Tibial nerve (tissue), 4 donors: ENCODE measurements around the gene RNF151. TPM values are rescaled to one million over a fixed set of nuclear protein-coding genes. Genes with fewer than 3 reads are reported as not detected.
"Not testable (repeated sequence)": the region's sequence is repeated elsewhere in the genome, so short reads cannot be mapped to it uniquely, and the experiment has no call there.

Experiments
- DNase-seq, 2 donors: peaks; one replicate each; pipeline ENCODE4 v3.0.0-alpha.2; 2019; ENCODE audit warnings: low spot score in 2 of 2
- H3K27ac ChIP-seq, 4 donors: fragments of 200-600 bp; sonication (generic) in 3 of 4; one replicate each; pipeline ENCODE4 v1.5.1; 2017 to 2019; ENCODE audit warnings: mild to moderate bottlenecking in 1 of 4
- H3K27me3 ChIP-seq, 2 donors: fragments of 200-600 bp; sonication (generic) in 1 of 2; one replicate each; pipeline versions ENCODE4 v1.5.1 to v1.6.0; 2017 to 2019
- H3K36me3 ChIP-seq, 3 donors: fragments of 200-600 bp; sonication (generic); one replicate each; pipeline ENCODE4 v1.5.1; 2018 to 2019
- H3K4me1 ChIP-seq, 4 donors: fragments of 200-600 bp; sonication (generic) in 3 of 4; one replicate each; pipeline ENCODE4 v1.5.1; 2017 to 2019
- H3K4me3 ChIP-seq, 4 donors: fragments of 200-600 bp; sonication (generic) in 3 of 4; one replicate each; pipeline ENCODE4 v1.5.1; 2017 to 2019; ENCODE audit warnings: mild to moderate bottlenecking in 1 of 4, moderate library complexity in 1 of 4
- H3K9me3 ChIP-seq, 4 donors: fragments of 200-600 bp; sonication (generic) in 3 of 4; one replicate each; pipeline ENCODE4 v1.5.1; 2017 to 2019
- CTCF ChIP-seq, 5 experiments: fragments of 200-600 bp in 3 of 5; fragments of 450-650 bp in 2 of 5; sonication (generic) in 3 of 5; IDR thresholded peaks; one replicate each; pipeline ENCODE4 v1.5.1; 2016 to 2019; ENCODE audit warnings: antibody characterized with exemption in 5 of 5, mild to moderate bottlenecking in 3 of 5, moderate library complexity in 2 of 5
- EP300 ChIP-seq, 2 donors: sonication (generic); formaldehyde crosslinking; IDR thresholded peaks; one replicate each; pipeline ENCODE4 v1.6.1; 2017; ENCODE audit warnings: antibody characterized with exemption in 2 of 2, mild to moderate bottlenecking in 1 of 2
- POLR2A ChIP-seq, 2 donors: fragments of 450-650 bp; IDR thresholded peaks; one replicate each; pipeline ENCODE4 v1.6.1; 2017; ENCODE audit warnings: antibody characterized with exemption in 2 of 2, mild to moderate bottlenecking in 2 of 2, moderate library complexity in 2 of 2
- WGBS, 2 donors: methylation state at CpG; one replicate each; pipeline ENCODE4 v1.1.5; 2018; 5-methylcytosine and 5-hydroxymethylcytosine counted together
- total RNA-seq, 4 donors: library from RNA; depleted of rRNA; stranded (reverse); fragments of >200 nt; gene quantifications; one replicate each; pipeline ENCODE4 v1.1.0, GENCODE V29; 2016

Gene RNF151
- total RNA-seq, 4 donors from 2014 or later: not detected

DNA sequence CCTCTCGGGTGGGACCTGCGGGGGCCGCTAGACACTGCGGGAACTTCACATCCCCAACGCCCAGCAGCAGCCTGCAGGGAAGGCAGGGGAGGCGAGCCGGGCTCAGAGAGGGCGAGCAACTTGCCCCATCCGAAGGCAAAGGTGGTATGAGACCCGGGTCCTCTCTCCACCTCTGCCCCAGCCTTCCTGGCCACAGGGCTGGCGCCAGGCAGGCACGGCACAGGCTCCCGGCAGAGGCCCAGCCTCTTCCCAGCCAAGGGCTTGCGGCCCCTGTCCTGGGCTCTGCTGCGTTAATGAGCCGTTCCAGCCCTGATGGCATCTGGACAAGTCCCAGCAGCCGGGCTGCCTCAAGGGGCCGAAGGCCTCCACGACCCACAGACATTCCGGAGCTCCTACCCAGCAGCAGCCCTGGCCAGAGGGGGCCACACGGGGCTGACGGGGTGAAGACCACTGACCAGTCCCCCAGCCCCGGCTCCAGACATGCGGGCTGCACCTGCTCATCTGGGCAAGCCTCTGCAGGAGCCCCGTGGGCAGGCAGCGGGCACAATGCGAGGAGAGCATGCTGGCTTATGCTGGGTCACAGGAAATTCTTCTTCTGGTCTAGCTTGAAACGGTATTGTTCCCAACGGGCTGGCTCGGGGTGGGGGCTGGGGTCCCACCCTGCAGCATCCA is 47.2 kb upstream of the RNF151 start:
- WGBS, 2 donors: 25 to 28% methylated on average over 11 to 23 of the region's 30 CpGs
- no peak overlapping the region for H3K27ac ChIP-seq
- no peaks in the 10 kb centered on the region for H3K36me3 ChIP-seq
- no peaks in the 10 kb centered on the region for H3K9me3 ChIP-seq
- peaks cover 0 to 95% of the 10 kb centered on the region in 2 donors for H3K27me3 ChIP-seq
- H3K4me1 ChIP-seq: peaks cover 0 to 32% (median 0%) of the 10 kb centered on the region in 4 donors
- H3K4me3 ChIP-seq: no peak overlapping the region
- no peak for DNase-seq
- TF ChIP-seq EP300 (IDR thresholded peaks at IDR 0.05) (no peak), POLR2A (IDR thresholded peaks at IDR 0.05) (no peak), CTCF (IDR thresholded peaks at IDR 0.05) (no peak)

DNA sequence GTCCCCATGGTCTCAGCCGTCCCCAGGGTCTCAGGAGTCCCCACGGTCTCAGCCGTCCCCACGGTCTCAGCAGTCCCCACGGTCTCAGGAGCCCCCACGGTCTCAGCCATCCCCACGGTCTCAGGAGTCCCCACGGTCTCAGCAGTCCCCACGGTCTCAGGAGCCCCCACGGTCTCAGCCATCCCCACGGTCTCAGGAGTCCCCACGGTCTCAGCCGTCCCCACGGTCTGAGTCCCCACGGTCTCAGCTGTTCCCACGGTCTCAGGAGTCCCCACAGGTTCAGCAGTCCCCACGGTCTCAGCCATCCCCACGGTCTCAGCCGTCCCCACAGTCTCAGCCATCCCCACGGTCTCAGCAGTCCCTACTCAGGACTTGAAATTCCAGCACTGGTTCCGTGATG is 46.5 kb upstream of the RNF151 start:
- Histone ChIP-seq H3K4me1 (peaks cover 0 to 32% (median 0%) of the 10 kb centered on the region in 4 donors), H3K27me3 (peaks cover 0 to 93% of the 10 kb centered on the region in 2 donors)
- not testable (repeated sequence) for H3K27ac ChIP-seq, H3K4me3 ChIP-seq, H3K9me3 ChIP-seq, H3K36me3 ChIP-seq, DNase-seq
- 67% methylated on average over 20 to 21 of the region's 21 CpGs for WGBS, 2 donors

DNA sequence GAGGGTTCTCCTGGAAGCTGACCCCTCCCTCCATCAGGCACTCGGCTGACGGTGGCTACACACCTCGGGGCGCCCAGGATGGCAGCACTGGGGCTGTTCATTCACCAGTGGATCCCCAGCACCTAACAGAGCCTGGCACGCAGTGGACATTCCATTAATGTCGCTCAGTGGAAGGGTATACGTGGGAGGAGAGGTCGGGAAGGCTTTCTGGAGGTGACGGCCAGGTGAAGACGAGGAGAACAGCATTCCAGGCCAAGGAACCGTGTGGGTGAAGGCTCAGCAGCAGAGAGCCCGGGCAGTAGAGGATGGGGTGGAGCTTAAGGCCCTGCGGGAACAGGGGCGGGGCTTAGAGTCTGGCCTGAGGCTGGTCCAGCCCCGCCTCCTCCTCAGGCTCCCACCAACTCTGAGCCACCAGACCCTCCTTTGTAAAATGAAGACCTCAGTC is 45.9 kb upstream of the RNF151 start:
- peaks cover 0 to 86% of the 10 kb centered on the region in 2 donors for H3K27me3 ChIP-seq
- H3K36me3 ChIP-seq: no peaks in the 10 kb centered on the region
- H3K4me3 ChIP-seq: no peak overlapping the region
- TF ChIP-seq CTCF (IDR thresholded peaks at IDR 0.05): no peak
- no peak for TF ChIP-seq EP300 (IDR thresholded peaks at IDR 0.05)
- TF ChIP-seq POLR2A (IDR thresholded peaks at IDR 0.05): no peak
- DNase-seq: no peak
- no peak overlapping the region for H3K27ac ChIP-seq
- no peaks in the 10 kb centered on the region for H3K9me3 ChIP-seq
- WGBS, 2 donors: 6 to 14% methylated on average over 10 to 15 of the region's 15 CpGs
- peaks cover 0 to 32% (median 0%) of the 10 kb centered on the region in 4 donors for H3K4me1 ChIP-seq

DNA sequence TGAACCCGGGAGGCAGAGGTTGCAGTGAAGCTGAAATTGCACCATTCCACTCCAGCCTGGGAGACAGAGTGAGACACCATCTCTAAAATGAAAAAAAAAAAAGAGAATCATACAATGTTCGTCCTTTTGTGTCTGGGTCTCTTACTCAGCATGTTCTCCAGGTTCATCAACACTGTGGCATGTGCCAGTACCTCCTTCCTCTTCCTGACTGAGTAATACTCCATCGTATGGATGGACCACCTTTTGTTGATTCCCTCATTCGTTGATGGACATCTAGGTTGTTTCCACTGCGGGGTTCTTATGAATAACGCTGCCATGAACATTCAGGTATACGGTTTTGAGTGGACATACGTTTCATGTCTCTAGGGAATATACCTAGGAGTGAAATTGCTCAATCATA is 44.3 kb upstream of the RNF151 start:
- DNase-seq: no peak
- no peak for TF ChIP-seq CTCF (IDR thresholded peaks at IDR 0.05)
- TF ChIP-seq POLR2A (IDR thresholded peaks at IDR 0.05): no peak
- no peak for TF ChIP-seq EP300 (IDR thresholded peaks at IDR 0.05)
- H3K4me1 ChIP-seq: peaks cover 0 to 29% (median 0%) of the 10 kb centered on the region in 4 donors
- no peaks in the 10 kb centered on the region for H3K36me3 ChIP-seq
- no peak overlapping the region for H3K27ac ChIP-seq
- no peak overlapping the region for H3K4me3 ChIP-seq
- no peaks in the 10 kb centered on the region for H3K9me3 ChIP-seq
- WGBS, 2 donors: 76 to 77% methylated on average over 8 of the region's 8 CpGs
- peaks cover 0 to 70% of the 10 kb centered on the region in 2 donors for H3K27me3 ChIP-seq

GRCh38 chr16:1923299-1924034 is 43.2 kb upstream of the RNF151 start:
- Histone ChIP-seq H3K27me3 (peaks cover 0 to 64% of the 10 kb centered on the region in 2 donors), H3K4me3 (no peak overlapping the region), H3K9me3 (no peaks in the 10 kb centered on the region), H3K36me3 (no peaks in the 10 kb centered on the region), H3K27ac (no peak overlapping the region), H3K4me1 (peaks cover 0 to 21% (median 0%) of the 10 kb centered on the region in 4 donors)
- 16 to 26% methylated on average over 15 to 17 of the region's 24 CpGs for WGBS, 2 donors
- TF ChIP-seq EP300 (IDR thresholded peaks at IDR 0.05) (no peak), CTCF (IDR thresholded peaks at IDR 0.05) (no peak), POLR2A (IDR thresholded peaks at IDR 0.05) (no peak)
- DNase-seq: no peak
